SH-SY5Y (cell line): ENCODE data around the gene ACOT7.

Experiments used
- GATA2 ChIP-seq: IDR thresholded peaks from 2 replicates; pipeline ENCODE4 v1.6.1; 2011; ENCODE audit warnings: mild to moderate bottlenecking, low read depth, low read length
- GATA3 ChIP-seq: IDR thresholded peaks from 2 replicates; pipeline ENCODE4 v1.6.1; 2011; ENCODE audit warnings: low read depth, mild to moderate bottlenecking, low read length, moderate library complexity

GRCh38 chr1:6392809-6393399, 663 bp downstream of the ACOT7 start:
- no peak for TF ChIP-seq GATA2
- TF ChIP-seq GATA3: no peak
